Heart right ventricle (tissue), 16 donors: ENCODE data around the gene AP1B1. TPM values are rescaled to one million over a fixed set of nuclear protein-coding genes. Genes with fewer than 3 reads are reported as not detected.
A peak's percentile ranks its signal among the peaks of the same experiment; 100 is the strongest.

ENCODE experiments used
- ATAC-seq, 8 donors: fragments of 200-7000 bp; cut with Tn5 transposase; one replicate each; pipeline ENCODE4 v1.9.1; 2020; ENCODE audit warnings: mild to moderate bottlenecking in 8 of 8, moderate library complexity in 8 of 8, moderate number of reproducible peaks in 1 of 8
- DNase-seq, 2 donors: peaks; one replicate each; pipeline ENCODE4 v3.0.0-alpha.2; 2020
- H3K27ac ChIP-seq, 10 donors: fragments of 200-600 bp; sonication (generic) in 2 of 10; one replicate each; pipeline versions ENCODE4 v1.5.0 to v1.8.0; 2020 to 2022; ENCODE audit warnings: mild to moderate bottlenecking in 3 of 10
- H3K27me3 ChIP-seq, 7 donors: fragments of 200-600 bp; one replicate each; pipeline ENCODE4 v1.8.0; 2021 to 2022; ENCODE audit warnings: mild to moderate bottlenecking in 2 of 7
- H3K36me3 ChIP-seq, 9 donors: fragments of 200-600 bp; sonication (generic) in 1 of 9; one replicate each; pipeline versions ENCODE4 v1.5.0 to v1.8.0; 2020 to 2022; ENCODE audit warnings: mild to moderate bottlenecking in 2 of 9
- H3K4me1 ChIP-seq, 9 donors: fragments of 200-600 bp; sonication (generic) in 1 of 9; one replicate each; pipeline versions ENCODE4 v1.5.0 to v1.8.0; 2020 to 2022; ENCODE audit warnings: mild to moderate bottlenecking in 4 of 9
- H3K4me3 ChIP-seq, 10 donors: fragments of 200-600 bp; sonication (generic) in 2 of 10; one replicate each; pipeline versions ENCODE4 v1.5.0 to v1.8.0; 2020 to 2022; ENCODE audit warnings: mild to moderate bottlenecking in 7 of 10, moderate library complexity in 2 of 10
- H3K9me3 ChIP-seq, 11 donors: fragments of 200-600 bp in 10 of 11; sonication (generic) in 2 of 11; one replicate each; pipeline versions ENCODE4 v1.5.0 to v1.8.0; 2013 to 2022; ENCODE audit warnings: mild to moderate bottlenecking in 2 of 11, control low read depth in 1 of 11, moderate library complexity in 1 of 11
- CTCF ChIP-seq, 9 donors: fragments of 200-600 bp; sonication (generic) in 2 of 9; IDR thresholded peaks; one replicate each; pipeline versions ENCODE4 v1.5.0 to v1.8.0; 2021 to 2022; ENCODE audit warnings: antibody characterized with exemption in 9 of 9, mild to moderate bottlenecking in 5 of 9, moderate library complexity in 1 of 9
- WGBS, 2 donors: extraction: QIAGEN DNeasy Blood & Tissue Kit; methylation state at CpG; one replicate each; pipeline ENCODE4 v1.1.7; 2013; ENCODE audit warnings: inconsistent platforms in 1 of 2; 5-methylcytosine and 5-hydroxymethylcytosine counted together
- intact Hi-C, 10 donors: fragments of 100-400 bp; cut with DNase I; formaldehyde crosslinking; loops; one replicate each; pipeline versions ENCODE4 v1.11.1 to v1.14.2; 2022
- polyA plus RNA-seq, 2 donors: library from polyadenylated mRNA; stranded (reverse); fragments of 200-250 nt; gene quantifications; one replicate each; pipeline ENCODE4 v1.2.3, GENCODE V29; 2013
- total RNA-seq, 10 donors: library from RNA; stranded (reverse); fragmentation: NEBNext Ultra II Directional in 3 of 10; extraction: Animal tissue kit (Norgen Biotek cat#: 25700) in 3 of 10; gene quantifications; one replicate each; pipeline versions ENCODE4 v1.2.1 to v1.2.4, GENCODE V29; 2021 to 2023
- donor health status: Arrhythmogenic right ventricular cardiomyopathy.
- donor health status: ischemic (EF 13 %, LVEDD 7.1; RV severe dilation, severe dysfunction).
- donor health status: healthy with polysubstance abuse.
- donor health status: DM: no; HTN: yes; CAD: no.
- donor health status: DM: no; HTN: no; CAD: no.
- donor health status: ischemic (EF 25% LVEDD 6.9; RV normal size, moderate dysfunction).
- donor health status: ischemic (EF 25% LVEDD 5.7; RV mildly dilated, moderate dysfunction).
- donor health status: healthy.
- donor health status: DM: yes; HTN: yes; CAD: no.
- donor health status: Ischemic cardiomyopathy.
- donor health status: ischemic (EF 35%, LVEDD 5.7; RV mildly dilated, moderate dysfunction).
- donor health status: nonischemic (EF 11% LVEDD 7.7; RV severe dilation, severe dysfunction).
- donor health status: DM: yes; HTN: yes; CAD: no.
- donor health status: PGD.
- donor health status: ischemic (EF 29% LVEDD 5.4; RV normal size, mild dysfunction).
- donor health status: nonischemic (EF 23%, LVEDD 6.1; RV moderate dilation, normal function).

The AP1B1 gene
- total and polyA plus RNA-seq, 12 donors = 18.4 to 51.5 (median 29.0) TPM

DNA sequence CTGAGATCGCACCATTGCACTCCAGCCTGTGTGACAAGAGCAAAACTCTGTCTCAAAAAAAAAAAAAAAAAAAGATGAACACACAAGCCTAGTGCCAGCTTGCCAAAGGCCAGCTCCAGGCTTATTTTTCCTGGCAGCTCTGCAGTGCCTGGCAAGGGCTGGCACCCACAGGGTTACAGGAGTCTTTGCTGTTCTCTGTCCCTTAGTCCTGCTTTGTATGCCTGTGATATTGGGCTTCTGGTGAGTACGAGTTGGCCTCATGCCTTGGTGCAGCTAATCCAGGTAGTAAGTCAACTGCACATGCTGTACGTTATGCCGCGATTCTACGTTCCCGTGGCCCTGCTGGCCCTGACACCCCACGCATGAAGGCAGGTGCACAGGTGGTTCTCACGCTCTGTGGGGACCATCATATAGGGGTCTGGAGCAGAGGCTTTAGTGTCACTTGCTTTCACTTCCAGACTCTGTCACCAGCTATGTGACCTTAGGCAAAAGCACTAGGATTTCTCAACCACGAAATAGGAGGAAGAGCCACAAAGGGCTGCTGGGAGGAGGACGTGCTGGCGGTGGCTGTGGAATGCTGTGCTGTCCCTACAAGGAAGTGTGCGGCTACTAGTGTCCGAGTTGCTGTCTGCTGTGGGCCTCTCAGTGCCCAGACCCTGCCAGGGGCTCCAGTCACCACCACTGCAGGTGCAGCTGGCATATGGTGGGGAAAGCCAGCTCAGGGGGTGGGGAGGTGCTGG, 51.4 kb downstream of the AP1B1 start:
- WGBS, 2 donors = 76 to 84% methylated on average over 14 of the region's 14 CpGs
- peak in 5 of 8 donors; percentile 32 to 65 (median 47) for ATAC-seq
- DNase-seq = no peak
- Histone ChIP-seq H3K4me1 (peaks cover 0 to 16% (median 6%) of the 10 kb centered on the region in 9 donors), H3K4me3 (no peak overlapping the region), H3K27ac (peak overlapping the region in 7 of 10 donors; percentile 6 to 65 (median 55)), H3K27me3 (no peaks in the 10 kb centered on the region), H3K36me3 (peaks cover 0 to 100% (median 46%) of the 10 kb centered on the region in 9 donors), H3K9me3 (no peaks in the 10 kb centered on the region)
- TF ChIP-seq CTCF (IDR thresholded peaks at IDR 0.05) = no peak
- intact Hi-C loops = no loop called here

GRCh38 chr22:29335656-29336055, 52.7 kb downstream of the AP1B1 start:
- no peak for DNase-seq
- intact Hi-C loops = no loop called here

GRCh38 chr22:29334696-29335344, 53.5 kb downstream of the AP1B1 start:
- 93 to 96% methylated on average over 12 of the region's 12 CpGs for WGBS, 2 donors
- Histone ChIP-seq H3K27me3 (no peaks in the 10 kb centered on the region), H3K4me3 (no peak overlapping the region), H3K4me1 (peaks cover 0 to 24% (median 14%) of the 10 kb centered on the region in 9 donors), H3K9me3 (no peaks in the 10 kb centered on the region), H3K27ac (no peak overlapping the region), H3K36me3 (peaks cover 0 to 100% (median 33%) of the 10 kb centered on the region in 9 donors)
- TF ChIP-seq CTCF (IDR thresholded peaks at IDR 0.05) = no peak
- DNase-seq (no peak), ATAC-seq (no peak)
- intact Hi-C loops = no loop called here

More at GRCh38 chr22:29335656-29336055, 52.7 kb downstream of the AP1B1 start:
- WGBS, 2 donors = 94% methylated on average over 11 of the region's 11 CpGs
- H3K9me3 ChIP-seq = no peaks in the 10 kb centered on the region
- TF ChIP-seq CTCF (IDR thresholded peaks at IDR 0.05) = no peak
- ATAC-seq = no peak
- no peak overlapping the region for H3K27ac ChIP-seq
- H3K27me3 ChIP-seq = no peaks in the 10 kb centered on the region
- H3K4me1 ChIP-seq = peaks cover 0 to 18% (median 12%) of the 10 kb centered on the region in 9 donors
- peaks cover 0 to 100% (median 35%) of the 10 kb centered on the region in 9 donors for H3K36me3 ChIP-seq
- no peak overlapping the region for H3K4me3 ChIP-seq

- Histone ChIP-seq H3K9me3 (no peaks in the 10 kb centered on the region), H3K4me1 (peaks cover 0 to 24% (median 14%) of the 10 kb centered on the region in 9 donors), H3K27ac (no peak overlapping the region), H3K36me3 (peaks cover 0 to 100% (median 28%) of the 10 kb centered on the region in 9 donors), H3K27me3 (no peaks in the 10 kb centered on the region), H3K4me3 (no peak overlapping the region)
- intact Hi-C loops = no loop called here
- 96 to 98% methylated on average over 7 of the region's 7 CpGs for WGBS, 2 donors
- ATAC-seq (no peak), DNase-seq (no peak)
- no peak for TF ChIP-seq CTCF (IDR thresholded peaks at IDR 0.05)
Measured at GRCh38 chr22:29334148-29334547, 54.2 kb downstream of the AP1B1 start.
